Superior temporal gyrus (tissue), 1 donor: ENCODE data around the gene UGT2A3.
"Not testable (repeated sequence)": the region's sequence is repeated elsewhere in the genome, so short reads cannot be mapped to it uniquely, and the experiment has no call there.

Experiments
- DNase-seq: peaks from one replicate; pipeline ENCODE4 v3.0.0-alpha.2; 2016; ENCODE audit errors: extremely low spot score

UGT2A3 gene

GRCh38 chr4:68951078-68951805 is at the start of gene UGT2A3:
TSS of gene UGT2A3 (minus strand) at chr4:68951804. CDS start at chr4:68951760, 44 bp downstream.
- DNase-seq: no peak

DNA sequence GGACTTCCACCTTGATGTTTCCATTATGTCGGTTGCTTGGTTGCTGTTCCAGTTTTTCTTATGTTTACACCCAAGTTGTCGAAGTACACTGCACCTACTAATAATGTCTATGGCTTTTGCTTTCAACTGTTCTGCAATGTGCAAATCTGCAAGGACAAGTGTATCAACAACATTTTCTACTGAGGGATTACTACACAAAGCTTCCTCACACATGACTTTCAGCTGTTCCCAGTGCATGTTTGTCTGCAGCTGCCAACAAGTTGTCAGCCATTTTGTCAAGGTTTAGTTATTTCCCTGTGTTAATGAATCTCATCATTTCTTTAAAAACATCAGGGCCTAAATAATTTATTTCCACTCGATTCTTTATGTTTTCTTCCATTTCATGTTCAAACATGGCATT is 45.4 kb upstream of the UGT2A3 start:
- no peak for DNase-seq

DNA sequence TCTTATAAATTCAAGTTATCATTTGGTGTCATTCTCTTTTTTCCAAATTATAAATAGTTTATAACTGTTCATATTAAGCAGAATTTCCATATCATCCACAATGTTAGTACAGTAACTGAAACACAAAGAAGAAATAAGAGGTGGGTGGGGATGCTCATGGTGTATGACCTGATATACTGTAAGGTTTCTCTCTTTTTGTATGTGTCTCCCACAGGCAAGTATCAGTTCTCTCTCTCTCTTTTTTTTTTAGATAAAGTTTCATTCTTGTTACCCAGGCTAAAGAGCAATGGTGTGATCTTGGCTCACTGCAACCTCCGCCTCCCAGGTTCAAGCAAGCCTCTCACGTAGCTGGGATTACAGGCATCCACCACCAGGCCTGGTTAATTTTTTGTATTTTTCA is 43.7 kb upstream of the UGT2A3 start:
- no peak for DNase-seq

- no peak for DNase-seq
These were observed 35.4 kb upstream of the UGT2A3 start for GRCh38 chr4:68987007-68987406.

DNA sequence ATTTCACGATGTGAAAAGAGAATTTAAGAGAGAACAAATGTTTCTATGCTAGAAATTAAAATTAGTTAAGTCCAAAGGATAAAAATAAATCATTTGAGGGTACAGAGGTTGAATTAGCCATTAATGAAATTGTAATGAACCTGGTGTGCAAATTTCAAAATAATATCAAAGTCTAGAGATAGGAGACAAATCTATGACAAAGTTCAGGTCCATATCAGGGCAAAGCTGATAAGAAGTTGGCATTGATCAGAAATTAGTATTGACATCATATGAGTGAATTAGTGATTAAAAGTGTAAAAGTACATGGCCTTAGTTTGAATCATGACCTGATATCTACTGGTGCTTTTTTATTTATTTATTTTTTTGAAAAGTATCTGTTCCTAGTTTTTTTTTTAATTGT is 33.8 kb upstream of the UGT2A3 start:
- DNase-seq: no peak

DNA sequence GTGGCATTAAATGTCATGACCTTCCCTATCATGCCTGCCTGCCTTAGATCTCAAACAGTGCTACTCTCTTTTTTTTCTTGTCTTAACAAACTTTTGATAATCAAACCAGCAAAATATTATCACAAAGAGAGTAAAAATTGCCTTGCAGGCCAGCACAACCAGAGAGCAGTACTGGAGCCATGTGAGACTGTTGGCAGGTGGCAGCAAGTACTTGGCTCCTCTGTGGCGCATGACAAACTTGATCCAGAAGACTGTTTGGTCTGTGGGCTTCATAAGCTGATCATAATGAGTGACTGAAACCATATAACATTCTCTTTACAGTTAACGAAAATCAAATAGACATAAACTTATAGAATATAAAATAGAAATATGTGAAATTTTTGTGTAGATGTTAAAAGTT is 33.3 kb upstream of the UGT2A3 start:
- DNase-seq: no peak

GRCh38 chr4:68963374-68963773 is 11.8 kb upstream of the UGT2A3 start:
- DNase-seq: no peak

- DNase-seq: no peak
These were observed 11.3 kb upstream of the UGT2A3 start for GRCh38 chr4:68962868-68963267.

DNA sequence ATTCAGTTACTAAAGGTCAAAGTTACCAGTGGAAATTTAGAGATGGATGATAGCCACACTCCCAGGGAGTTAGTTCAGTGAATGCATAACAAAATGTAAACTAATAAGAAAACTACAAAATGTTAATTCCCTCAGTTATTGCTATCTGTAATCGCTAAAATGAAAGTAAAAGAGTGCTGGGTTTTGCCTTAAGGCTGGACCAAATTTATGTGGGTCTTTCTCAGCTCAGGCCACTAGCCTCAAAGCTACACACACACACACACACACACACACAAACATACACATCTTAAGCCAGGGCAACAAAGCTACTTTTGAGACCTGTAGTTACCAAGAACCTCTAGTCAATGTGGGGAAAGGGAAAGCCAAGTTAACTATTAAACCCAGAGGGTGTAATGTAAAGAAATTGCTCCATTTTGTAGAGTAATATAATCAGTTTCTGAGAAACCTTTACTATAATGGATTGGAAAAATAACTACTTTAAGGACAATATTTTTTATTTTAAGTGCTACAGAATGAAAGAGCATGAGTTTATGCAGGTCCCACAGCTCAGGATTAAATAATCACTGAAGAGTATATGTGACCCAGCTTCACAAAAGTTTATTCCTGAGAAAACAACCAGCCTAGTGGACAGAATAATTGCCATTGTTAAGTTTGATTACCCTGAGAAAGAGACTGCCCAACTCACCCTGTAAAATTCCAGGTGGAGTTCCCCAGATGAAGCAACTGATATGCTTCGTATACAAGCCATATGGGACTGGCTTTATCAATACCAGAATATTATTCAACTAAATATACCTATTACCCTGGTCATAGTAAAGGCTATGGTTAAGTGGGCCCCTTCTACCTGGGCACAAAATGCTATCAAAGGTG is 8.9 kb upstream of the UGT2A3 start:
- DNase-seq: no peak

DNA sequence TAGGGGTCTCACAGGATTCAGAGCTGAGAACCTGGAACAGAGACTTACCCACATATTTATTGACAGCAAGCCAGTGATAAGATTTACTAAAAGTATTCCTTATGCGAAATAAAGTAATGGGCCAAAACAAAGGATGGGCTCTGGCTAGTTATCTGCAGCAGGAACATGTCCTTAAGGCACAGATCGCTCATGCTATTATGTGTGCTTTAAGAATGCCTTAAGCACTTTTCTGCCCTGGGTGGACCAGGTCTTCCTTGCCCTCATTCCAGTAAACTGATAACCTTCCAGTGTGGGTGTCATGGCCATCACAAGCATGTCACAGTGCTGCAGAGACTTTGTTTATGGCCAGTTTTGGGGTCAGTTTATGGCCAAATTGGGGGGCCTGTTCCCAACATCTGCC is 7.5 kb upstream of the UGT2A3 start:
- not testable (repeated sequence) for DNase-seq

DNA sequence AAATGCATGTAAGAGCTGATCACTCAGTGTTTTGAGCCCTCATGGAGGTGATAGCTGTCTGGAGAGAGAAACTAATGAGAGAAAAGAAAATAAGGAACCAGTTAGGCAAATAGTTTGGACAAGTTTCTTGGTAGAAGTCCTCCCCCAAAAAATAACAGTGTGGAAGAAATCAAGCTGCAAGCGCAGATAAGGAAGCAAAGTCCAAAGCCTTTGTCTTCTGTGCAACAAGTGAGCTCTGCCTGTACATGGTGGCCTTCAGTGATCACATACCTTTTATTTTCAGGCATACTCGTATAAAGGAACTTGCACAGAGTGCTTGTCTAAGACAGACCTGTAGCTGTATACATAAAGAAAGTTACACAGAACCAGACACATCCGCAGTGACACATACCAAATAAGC is 2.5 kb upstream of the UGT2A3 start:
- DNase-seq: no peak

DNA sequence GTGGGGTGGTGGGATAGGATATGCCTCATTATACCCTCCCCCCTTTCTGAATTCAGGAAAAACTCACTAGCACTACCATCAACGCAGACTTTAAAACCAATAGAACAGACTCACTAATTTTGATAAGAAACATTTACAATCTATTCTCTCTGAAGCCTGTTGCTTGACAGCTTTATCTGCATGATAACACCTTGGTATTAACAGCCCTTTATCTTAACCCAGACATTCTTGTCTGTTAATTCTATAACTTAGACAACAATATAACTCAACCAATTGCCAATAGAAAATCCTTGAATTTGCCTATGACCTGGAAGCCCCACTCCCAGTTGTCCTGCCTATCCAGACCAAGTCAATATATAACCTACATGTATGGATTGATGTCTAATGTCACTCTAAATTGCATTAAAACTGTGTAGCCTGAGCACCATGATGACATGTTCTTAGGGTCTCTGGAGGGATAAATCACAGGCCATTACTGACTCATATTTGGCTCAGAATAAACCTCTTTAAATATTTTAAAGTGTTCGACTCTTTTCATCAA is 1.5 kb upstream of the UGT2A3 start:
- no peak for DNase-seq

DNA sequence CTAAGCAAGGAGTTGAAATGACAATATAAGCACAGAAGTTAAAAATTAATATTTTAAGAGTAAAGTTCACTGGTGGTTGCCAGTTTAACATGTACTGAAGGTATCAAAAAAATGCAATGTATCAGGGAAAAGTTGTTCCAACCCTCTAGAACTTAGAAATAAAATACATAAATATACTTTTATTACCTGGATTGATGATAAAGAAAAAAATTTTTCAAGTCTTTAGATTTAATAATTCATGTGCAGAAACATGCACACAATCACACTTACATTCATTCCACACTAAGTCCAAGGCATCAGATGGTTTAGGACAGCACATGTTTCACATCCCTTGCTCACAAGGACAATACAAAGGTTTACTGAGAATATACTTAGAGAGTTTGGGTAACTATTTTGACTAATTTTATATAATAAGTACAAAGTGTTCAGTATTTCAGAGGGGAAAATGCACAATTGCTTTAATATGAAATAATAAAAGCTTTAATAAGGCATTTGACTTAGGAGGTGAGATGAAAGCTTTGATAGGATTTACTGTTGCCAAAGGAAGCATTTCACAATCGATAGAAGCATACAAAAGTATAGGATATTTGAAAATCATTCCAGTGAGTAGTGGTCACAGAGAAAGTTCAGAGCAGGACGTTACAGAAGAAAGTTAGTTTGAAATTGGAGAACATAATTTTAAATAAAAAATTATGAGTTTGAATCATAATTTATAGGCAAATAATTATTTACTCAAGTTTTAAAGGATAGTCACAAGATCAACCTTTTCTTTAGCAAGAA is 392 bp upstream of the UGT2A3 start:
- DNase-seq: no peak

- no peak for DNase-seq
These were observed 1.6 kb downstream of the UGT2A3 start for GRCh38 chr4:68950033-68950432.

- DNase-seq: no peak
These were observed 2.6 kb downstream of the UGT2A3 start for GRCh38 chr4:68948985-68949384.

- no peak for DNase-seq
These were observed 3.4 kb downstream of the UGT2A3 start for GRCh38 chr4:68948044-68948743.

DNA sequence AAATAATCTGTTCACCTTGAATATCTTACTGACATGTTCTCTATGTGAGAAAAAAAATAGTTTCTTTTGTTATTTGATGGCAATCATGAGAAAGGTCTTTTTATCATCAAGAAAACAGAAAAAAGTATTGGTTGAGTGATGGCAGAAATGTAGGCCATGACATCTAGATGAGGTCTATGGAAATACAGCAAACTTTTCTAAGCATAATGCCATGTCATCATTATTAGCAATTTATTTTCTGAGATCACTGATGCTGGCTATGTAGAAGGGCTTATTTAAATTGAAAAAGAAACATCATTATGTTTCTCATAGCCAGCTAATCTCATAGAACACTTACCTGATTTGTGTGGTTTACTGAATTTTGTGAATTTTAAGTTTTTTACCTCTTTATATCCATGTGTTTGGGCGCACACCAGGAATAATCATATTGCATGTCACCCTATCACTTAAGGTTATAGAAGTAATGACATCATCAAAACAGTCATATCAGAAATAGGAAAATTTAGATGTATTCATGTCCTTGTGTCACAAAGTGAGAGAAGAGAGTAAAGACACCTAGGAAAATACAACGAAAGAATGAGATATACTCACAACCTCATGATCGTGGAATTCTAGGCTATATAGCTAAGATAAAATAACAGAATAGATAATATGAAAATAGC is 22.4 kb downstream of the UGT2A3 start:
- no peak for DNase-seq

DNA sequence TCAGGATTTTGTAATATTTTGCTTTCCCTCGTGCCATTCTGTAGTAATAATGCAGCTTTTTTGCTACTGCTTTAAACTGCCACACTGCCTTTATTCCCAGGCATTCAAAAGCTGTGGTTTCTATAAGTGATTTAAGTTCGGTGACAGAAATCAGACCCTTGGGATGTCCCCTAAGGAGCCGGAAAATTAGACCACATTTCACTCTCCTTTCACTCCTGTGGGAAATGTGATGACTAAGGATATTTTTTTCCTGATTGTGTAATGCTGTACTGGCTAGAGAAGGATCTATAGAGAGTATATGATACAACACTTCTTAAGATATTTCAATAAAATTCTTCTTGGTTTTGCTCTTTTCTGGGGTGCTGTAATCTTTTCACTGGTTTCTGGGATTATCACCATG is 24.4 kb downstream of the UGT2A3 start:
- DNase-seq: no peak

- not testable (repeated sequence) for DNase-seq
These were observed 29.4 kb downstream of the UGT2A3 start for GRCh38 chr4:68922202-68922601.

DNA sequence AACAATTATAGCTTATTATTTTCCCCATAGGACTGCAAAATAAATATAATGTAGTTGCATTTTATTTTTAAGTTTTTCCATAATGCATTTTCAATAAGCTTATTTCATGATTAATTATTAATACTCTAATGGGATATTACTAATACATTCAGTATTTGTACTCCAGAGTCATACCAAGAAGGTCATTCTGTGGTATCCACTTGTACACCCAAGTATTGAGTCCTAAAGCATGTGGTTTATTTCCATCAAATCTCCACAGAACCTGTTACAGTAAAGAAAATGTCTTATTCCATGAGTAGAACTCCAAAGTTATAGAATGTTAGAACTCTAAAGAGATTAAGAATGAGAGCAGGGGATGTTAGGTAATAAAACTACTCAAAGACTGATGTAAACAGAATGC is 30.6 kb downstream of the UGT2A3 start:
- no peak for DNase-seq

DNA sequence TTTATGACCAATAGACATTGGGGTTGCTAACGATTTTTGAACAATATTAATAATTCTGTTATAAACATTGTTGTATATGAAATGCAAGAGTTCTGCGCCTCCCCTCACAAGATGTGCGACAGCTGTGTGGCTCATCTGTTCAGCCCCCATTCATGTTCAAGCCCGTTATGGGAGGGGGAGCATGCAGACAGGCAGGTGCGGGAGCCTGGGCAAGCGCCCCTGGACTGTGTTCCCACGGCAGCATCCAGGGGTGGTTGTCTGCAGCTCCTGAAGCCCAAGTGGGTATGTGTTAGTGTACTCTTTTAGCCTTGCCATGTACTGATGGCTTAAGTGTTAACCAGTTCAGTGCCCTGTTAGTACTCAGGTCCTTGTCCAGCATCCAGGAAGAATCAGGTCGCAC is 34.6 kb downstream of the UGT2A3 start:
- no peak for DNase-seq
